Muscle layer of colon (tissue), 2 donors: ENCODE measurements around the gene SRRM1.

Experiments used
- H3K27ac ChIP-seq: one replicate; pipeline ENCODE4 v1.7.0; 2013; ENCODE audit warnings: low read depth, mild to moderate bottlenecking, low read length, moderate library complexity
- H3K27me3 ChIP-seq, 2 donors: one replicate each; pipeline ENCODE4 v1.7.0; 2013; ENCODE audit warnings: low read length in 2 of 2, mild to moderate bottlenecking in 2 of 2; ENCODE audit not compliant: insufficient read depth in 2 of 2, control insufficient read depth in 1 of 2
- H3K36me3 ChIP-seq: one replicate; pipeline ENCODE4 v1.7.0; 2013; ENCODE audit warnings: mild to moderate bottlenecking, low read length; ENCODE audit not compliant: insufficient read depth
- H3K4me1 ChIP-seq: one replicate; pipeline ENCODE4 v1.7.0; 2013; ENCODE audit warnings: mild to moderate bottlenecking, low read length; ENCODE audit not compliant: insufficient read depth
- H3K4me3 ChIP-seq, 2 donors: one replicate each; pipeline ENCODE4 v1.7.0; 2013; ENCODE audit warnings: low read length in 2 of 2, low read depth in 1 of 2, mild to moderate bottlenecking in 1 of 2, moderate library complexity in 1 of 2
- H3K9ac ChIP-seq: one replicate; pipeline ENCODE4 v1.7.0; 2013; ENCODE audit warnings: low read length
- H3K9me3 ChIP-seq: one replicate; pipeline ENCODE4 v1.7.0; 2013; ENCODE audit warnings: mild to moderate bottlenecking, low read length
- donor health status: abdominal sarcoma.
- donor health status: Adenocarcinoma of cecum.

The SRRM1 gene

GRCh38 chr1:24621121-24621520 is 22.0 kb upstream of the SRRM1 start:
- no peak overlapping the region for H3K4me3 ChIP-seq
- H3K27ac ChIP-seq: no peak overlapping the region
- H3K36me3 ChIP-seq: no peaks in the 10 kb centered on the region
- H3K9me3 ChIP-seq: no peaks in the 10 kb centered on the region
- no peak overlapping the region for H3K9ac ChIP-seq
- H3K4me1 ChIP-seq: no peaks in the 10 kb centered on the region
- no peaks in the 10 kb centered on the region for H3K27me3 ChIP-seq

- no peaks in the 10 kb centered on the region for H3K27me3 ChIP-seq
- H3K36me3 ChIP-seq: no peaks in the 10 kb centered on the region
- H3K4me1 ChIP-seq: no peaks in the 10 kb centered on the region
- no peak overlapping the region for H3K27ac ChIP-seq
- no peak overlapping the region for H3K4me3 ChIP-seq
- H3K9me3 ChIP-seq: no peaks in the 10 kb centered on the region
- H3K9ac ChIP-seq: no peak overlapping the region
These were observed 20.9 kb upstream of the SRRM1 start for GRCh38 chr1:24622218-24622617.

GRCh38 chr1:24632832-24633175 is 10.3 kb upstream of the SRRM1 start:
- Histone ChIP-seq H3K4me3 (no peak overlapping the region), H3K27ac (no peak overlapping the region), H3K27me3 (no peaks in the 10 kb centered on the region), H3K4me1 (no peaks in the 10 kb centered on the region), H3K9ac (no peak overlapping the region), H3K36me3 (no peaks in the 10 kb centered on the region), H3K9me3 (no peaks in the 10 kb centered on the region)

- Histone ChIP-seq H3K9me3 (no peaks in the 10 kb centered on the region), H3K27ac (no peak overlapping the region), H3K9ac (no peak overlapping the region), H3K27me3 (no peaks in the 10 kb centered on the region), H3K4me1 (no peaks in the 10 kb centered on the region), H3K4me3 (no peak overlapping the region), H3K36me3 (no peaks in the 10 kb centered on the region)
These were observed 7.8 kb upstream of the SRRM1 start for GRCh38 chr1:24635195-24635843.

- no peak overlapping the region for H3K27ac ChIP-seq
- H3K4me3 ChIP-seq: no peak overlapping the region
- H3K4me1 ChIP-seq: peaks cover 7% of the 10 kb centered on the region
- H3K9me3 ChIP-seq: no peaks in the 10 kb centered on the region
- no peaks in the 10 kb centered on the region for H3K36me3 ChIP-seq
- H3K27me3 ChIP-seq: no peaks in the 10 kb centered on the region
- no peak overlapping the region for H3K9ac ChIP-seq
These were observed 6.3 kb upstream of the SRRM1 start for GRCh38 chr1:24636661-24637357.

GRCh38 chr1:24639094-24639493 is 4.0 kb upstream of the SRRM1 start:
- no peak overlapping the region for H3K4me3 ChIP-seq
- H3K27ac ChIP-seq: no peak overlapping the region
- H3K4me1 ChIP-seq: peaks cover 11% of the 10 kb centered on the region
- no peaks in the 10 kb centered on the region for H3K9me3 ChIP-seq
- no peaks in the 10 kb centered on the region for H3K27me3 ChIP-seq
- no peak overlapping the region for H3K9ac ChIP-seq
- H3K36me3 ChIP-seq: no peaks in the 10 kb centered on the region

- no peak overlapping the region for H3K9ac ChIP-seq
- no peak overlapping the region for H3K27ac ChIP-seq
- no peaks in the 10 kb centered on the region for H3K36me3 ChIP-seq
- H3K4me1 ChIP-seq: peaks cover 18% of the 10 kb centered on the region
- H3K9me3 ChIP-seq: no peaks in the 10 kb centered on the region
- H3K27me3 ChIP-seq: no peaks in the 10 kb centered on the region
- H3K4me3 ChIP-seq: no peak overlapping the region
These were observed 3.2 kb upstream of the SRRM1 start for GRCh38 chr1:24639881-24640280.

DNA sequence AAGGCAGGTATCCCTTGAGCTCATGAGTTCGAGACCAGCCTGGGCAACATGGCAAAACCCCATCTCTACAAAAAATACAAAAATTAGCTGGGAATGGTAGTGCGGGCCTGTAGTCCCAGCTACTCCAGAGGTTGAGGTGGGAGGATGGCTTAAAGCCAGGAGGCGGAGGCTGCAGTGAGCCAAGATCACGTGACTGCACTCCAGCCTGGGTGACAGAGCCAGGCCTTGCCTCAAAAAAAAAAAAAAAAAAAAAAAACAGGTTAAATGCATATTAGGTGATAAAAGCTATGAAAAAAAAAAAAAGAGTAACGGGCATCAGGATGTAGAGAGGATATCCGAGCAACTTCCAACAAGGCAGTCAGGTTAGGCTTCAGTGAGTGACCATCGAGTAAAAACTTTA is 2.8 kb upstream of the SRRM1 start:
- H3K4me1 ChIP-seq: peaks cover 22% of the 10 kb centered on the region
- no peak overlapping the region for H3K27ac ChIP-seq
- no peaks in the 10 kb centered on the region for H3K9me3 ChIP-seq
- peaks cover 3% of the 10 kb centered on the region for H3K36me3 ChIP-seq
- no peak overlapping the region for H3K4me3 ChIP-seq
- no peaks in the 10 kb centered on the region for H3K27me3 ChIP-seq
- H3K9ac ChIP-seq: no peak overlapping the region

DNA sequence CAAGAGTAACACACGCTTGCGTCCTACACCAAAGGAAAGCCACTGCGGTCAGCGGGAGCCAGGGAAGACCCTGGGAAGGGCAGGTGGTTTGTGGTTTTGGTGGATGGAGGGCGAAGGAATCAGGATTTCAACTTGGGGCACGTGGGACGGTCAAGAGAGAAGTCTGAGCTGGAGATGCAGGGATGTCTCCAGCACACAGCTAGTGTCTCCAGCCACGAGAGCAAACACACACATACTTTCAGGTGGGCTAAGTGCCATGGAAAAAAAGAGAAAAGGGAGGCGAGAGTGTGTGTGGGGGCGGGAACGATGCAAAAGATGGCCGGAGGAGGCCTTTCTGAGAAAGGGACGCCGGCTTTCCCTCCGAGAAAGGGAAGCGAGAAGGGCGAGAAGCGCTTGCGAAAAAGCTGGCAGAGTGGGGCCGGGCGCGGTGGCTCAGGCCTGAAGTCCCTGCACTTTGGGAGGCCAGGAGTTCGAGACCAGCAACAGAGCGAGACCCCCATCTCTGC is 1.4 kb upstream of the SRRM1 start:
- Histone ChIP-seq H3K4me3 (peak overlapping the region; percentile 29 to 95), H3K9ac (peak overlapping the region; percentile 99), H3K4me1 (peaks cover 27% of the 10 kb centered on the region), H3K27me3 (no peaks in the 10 kb centered on the region), H3K36me3 (peaks cover 13% of the 10 kb centered on the region), H3K27ac (peak overlapping the region; percentile 98), H3K9me3 (no peaks in the 10 kb centered on the region)

- Histone ChIP-seq H3K36me3 (peaks cover 29% of the 10 kb centered on the region), H3K4me1 (peaks cover 27% of the 10 kb centered on the region), H3K27ac (peak overlapping the region; percentile 87), H3K27me3 (no peaks in the 10 kb centered on the region), H3K4me3 (peak overlapping the region; percentile 76 to 88), H3K9me3 (no peaks in the 10 kb centered on the region), H3K9ac (peak overlapping the region; percentile 91)
These were observed 429 bp downstream of the SRRM1 start for GRCh38 chr1:24643363-24644099.

DNA sequence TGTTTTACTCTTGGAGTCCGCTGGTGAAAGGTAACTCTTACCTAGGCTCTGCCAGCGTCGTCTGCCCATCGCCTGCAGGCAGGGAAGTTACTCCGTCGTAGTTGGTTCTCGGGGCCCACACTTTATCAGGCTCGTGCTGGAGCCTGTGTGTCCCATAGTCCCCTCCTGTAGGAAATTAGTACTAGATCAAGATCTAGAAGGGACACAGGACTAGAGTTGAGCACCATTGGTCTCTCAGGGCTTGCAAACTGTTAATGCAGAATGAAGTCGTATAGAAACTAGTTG is 940 bp downstream of the SRRM1 start:
- Histone ChIP-seq H3K27me3 (no peaks in the 10 kb centered on the region), H3K9me3 (no peaks in the 10 kb centered on the region), H3K27ac (peak overlapping the region; percentile 87), H3K4me1 (peaks cover 27% of the 10 kb centered on the region), H3K9ac (peak overlapping the region; percentile 91), H3K4me3 (peak overlapping the region; percentile 76 to 88), H3K36me3 (peaks cover 34% of the 10 kb centered on the region)
